Smooth muscle cell (in vitro differentiated cells): Measurements from ENCODE around the gene NDUFB4. TPM values are rescaled to one million over a fixed set of nuclear protein-coding genes. Genes with fewer than 3 reads are reported as not detected.
"Not testable (repeated sequence)": the region's sequence is repeated elsewhere in the genome, so short reads cannot be mapped to it uniquely, and the experiment has no call there.

Experiments used
- DNase-seq: peaks from one replicate; lab custom pipeline; 2025; ENCODE audit not compliant: unreplicated experiment; lab: John Stamatoyannopoulos, UW
- H2AFZ ChIP-seq: fragments of 200-600 bp; sonication (generic); 2 replicates; pipeline ENCODE4 v1.6.0; 2016; ENCODE audit warnings: antibody characterized with exemption, low read depth, mild to moderate bottlenecking
- H3F3A ChIP-seq: fragments of 200-600 bp; sonication (generic); 2 replicates; pipeline ENCODE4 v1.6.0; 2017; ENCODE audit warnings: antibody characterized with exemption, low read depth
- H3K27ac ChIP-seq: fragments of 200-600 bp; sonication (generic); 2 replicates; pipeline ENCODE4 v1.5.1; 2016; ENCODE audit warnings: low read depth, mild to moderate bottlenecking
- H3K27me3 ChIP-seq: fragments of 200-600 bp; sonication (generic); 2 replicates; pipeline ENCODE4 v1.6.1; 2016; ENCODE audit warnings: low read depth, mild to moderate bottlenecking
- H3K36me3 ChIP-seq: fragments of 200-600 bp; sonication (generic); 2 replicates; pipeline ENCODE4 v1.5.1; 2016; ENCODE audit warnings: low read depth
- H3K4me1 ChIP-seq: fragments of 200-600 bp; sonication (generic); 2 replicates; pipeline ENCODE4 v1.5.1; 2016; ENCODE audit warnings: low read depth
- H3K4me2 ChIP-seq: fragments of 200-600 bp; sonication (generic); 2 replicates; pipeline ENCODE4 v1.6.0; 2016; ENCODE audit warnings: mild to moderate bottlenecking
- H3K4me3 ChIP-seq: fragments of 200-600 bp; sonication (generic); 2 replicates; pipeline ENCODE4 v1.5.1; 2016; ENCODE audit warnings: mild to moderate bottlenecking
- H3K79me2 ChIP-seq: fragments of 200-600 bp; sonication (generic); 2 replicates; pipeline ENCODE4 v1.6.0; 2016; ENCODE audit warnings: low read depth, mild to moderate bottlenecking
- H3K9ac ChIP-seq: fragments of 200-600 bp; sonication (generic); 2 replicates; pipeline ENCODE4 v1.6.0; 2016; ENCODE audit warnings: low read depth
- H3K9me3 ChIP-seq: fragments of 200-600 bp; sonication (generic); replicated peaks from 2 replicates; pipeline ENCODE4 v1.5.1; 2016; ENCODE audit warnings: low read depth
- H4K20me1 ChIP-seq: fragments of 200-600 bp; sonication (generic); 2 replicates; pipeline ENCODE4 v1.6.0; 2016; ENCODE audit warnings: low read depth
- WGBS: methylation state at CpG from one replicate; pipeline ENCODE4 v1.1.7; 2016; ENCODE audit warnings: low lambda C conversion rate; 5-methylcytosine and 5-hydroxymethylcytosine counted together
- polyA plus RNA-seq: library from polyadenylated mRNA; unstranded; fragments of >200 nt; fragmentation: Nextera tagmentation; extraction: Ambion mirVana; gene quantifications from 2 replicates; pipeline ENCODE4 v1.2.1, GENCODE V29; 2016
- total RNA-seq: library from RNA; depleted of rRNA; stranded (reverse); fragments of >200 nt; gene quantifications from 2 replicates; pipeline ENCODE4 v1.2.3, GENCODE V29; 2014
- TF ChIP-seq, protein P1 (sequence below): fragments of 200-600 bp; sonication (generic); IDR thresholded peaks from 2 replicates; pipeline ENCODE4 v1.5.1; 2017; ENCODE audit warnings: borderline replicate concordance, mild to moderate bottlenecking, antibody characterized with exemption; ENCODE audit not compliant: insufficient read depth, poor library complexity, severe bottlenecking

The NDUFB4 gene
- total and polyA plus RNA-seq, 2 experiments from 2014 or later: 270 to 493 TPM

DNA sequence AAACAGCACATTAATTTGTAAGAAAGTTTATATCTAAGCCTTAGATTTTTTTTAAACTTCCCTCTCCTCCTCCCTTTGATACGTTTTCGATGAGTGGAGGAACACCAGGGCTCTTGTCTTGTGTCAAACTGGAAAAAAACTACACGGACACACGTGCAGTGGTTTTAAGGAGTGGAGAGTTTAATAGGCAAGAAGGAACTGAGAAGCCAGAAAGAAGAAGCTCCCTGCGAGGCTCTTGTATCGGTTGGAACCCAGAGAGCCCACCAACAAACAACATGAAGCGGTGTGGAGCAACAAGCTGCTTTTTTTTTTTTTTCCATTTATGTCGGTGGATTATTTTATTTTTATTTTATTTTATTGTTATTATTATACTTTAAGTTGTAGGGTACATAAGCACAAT lies 18.6 kb downstream of the NDUFB4 start:
- H2AFZ ChIP-seq: no peak overlapping the region
- TF ChIP-seq, protein P1, sequence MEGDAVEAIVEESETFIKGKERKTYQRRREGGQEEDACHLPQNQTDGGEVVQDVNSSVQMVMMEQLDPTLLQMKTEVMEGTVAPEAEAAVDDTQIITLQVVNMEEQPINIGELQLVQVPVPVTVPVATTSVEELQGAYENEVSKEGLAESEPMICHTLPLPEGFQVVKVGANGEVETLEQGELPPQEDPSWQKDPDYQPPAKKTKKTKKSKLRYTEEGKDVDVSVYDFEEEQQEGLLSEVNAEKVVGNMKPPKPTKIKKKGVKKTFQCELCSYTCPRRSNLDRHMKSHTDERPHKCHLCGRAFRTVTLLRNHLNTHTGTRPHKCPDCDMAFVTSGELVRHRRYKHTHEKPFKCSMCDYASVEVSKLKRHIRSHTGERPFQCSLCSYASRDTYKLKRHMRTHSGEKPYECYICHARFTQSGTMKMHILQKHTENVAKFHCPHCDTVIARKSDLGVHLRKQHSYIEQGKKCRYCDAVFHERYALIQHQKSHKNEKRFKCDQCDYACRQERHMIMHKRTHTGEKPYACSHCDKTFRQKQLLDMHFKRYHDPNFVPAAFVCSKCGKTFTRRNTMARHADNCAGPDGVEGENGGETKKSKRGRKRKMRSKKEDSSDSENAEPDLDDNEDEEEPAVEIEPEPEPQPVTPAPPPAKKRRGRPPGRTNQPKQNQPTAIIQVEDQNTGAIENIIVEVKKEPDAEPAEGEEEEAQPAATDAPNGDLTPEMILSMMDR: no peak
- no peak for DNase-seq
- H3K9ac ChIP-seq: no peak overlapping the region
- H3K9me3 ChIP-seq: no peaks in the 10 kb centered on the region
- no peak overlapping the region for H3K4me2 ChIP-seq
- H3K27ac ChIP-seq: no peak overlapping the region
- H3F3A ChIP-seq: no peaks in the 10 kb centered on the region
- H4K20me1 ChIP-seq: no peaks in the 10 kb centered on the region
- H3K27me3 ChIP-seq: no peaks in the 10 kb centered on the region
- H3K79me2 ChIP-seq: no peaks in the 10 kb centered on the region
- no peak overlapping the region for H3K4me3 ChIP-seq
- H3K4me1 ChIP-seq: no peaks in the 10 kb centered on the region
- H3K36me3 ChIP-seq: no peaks in the 10 kb centered on the region
- WGBS: 96% methylated on average over 8 of the region's 8 CpGs

DNA sequence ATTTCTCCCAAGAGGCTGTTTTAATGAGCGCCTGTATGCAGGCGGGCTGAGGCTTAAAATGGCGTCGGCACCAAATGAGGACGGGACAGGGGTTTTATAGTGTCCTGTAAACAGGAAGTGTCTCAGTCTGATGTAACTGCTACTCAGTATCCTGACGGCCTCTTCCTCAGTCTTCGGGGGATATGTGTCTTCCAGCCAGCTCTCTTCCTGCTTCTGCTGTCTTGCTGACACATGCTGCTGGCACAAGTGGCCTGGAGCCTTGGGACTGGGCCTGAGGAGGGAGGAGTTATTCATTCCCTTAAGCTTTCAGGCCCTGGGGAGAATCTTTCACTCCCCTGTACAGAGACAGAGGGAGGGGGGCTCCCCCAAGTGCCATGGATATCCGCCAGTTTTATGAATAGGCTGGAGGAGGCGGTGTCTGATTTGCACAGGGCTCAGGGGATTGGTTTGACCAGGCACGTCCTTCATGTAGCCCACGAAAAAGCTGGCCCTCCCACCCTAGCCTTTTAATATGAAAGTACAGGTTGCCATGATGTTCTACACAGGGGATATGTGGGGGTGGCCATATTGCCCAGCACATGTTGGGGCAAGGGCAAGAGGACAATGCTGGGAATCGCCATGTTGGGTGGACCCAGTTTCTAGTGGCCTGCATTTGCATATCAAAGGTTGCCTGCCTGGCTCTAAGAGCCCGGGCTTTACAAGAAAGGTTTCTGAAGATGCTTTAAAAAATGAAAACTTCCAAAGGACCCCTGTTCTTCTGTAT lies 19.9 kb downstream of the NDUFB4 start:
- Histone ChIP-seq H3F3A (no peaks in the 10 kb centered on the region), H3K27ac (peak overlapping the region; percentile 67), H3K36me3 (no peaks in the 10 kb centered on the region), H2AFZ (peak overlapping the region; percentile 63), H4K20me1 (no peaks in the 10 kb centered on the region), H3K9me3 (no peaks in the 10 kb centered on the region), H3K27me3 (no peaks in the 10 kb centered on the region), H3K4me2 (no peak overlapping the region), H3K79me2 (no peaks in the 10 kb centered on the region), H3K4me1 (no peaks in the 10 kb centered on the region), H3K9ac (peak overlapping the region; percentile 1), H3K4me3 (no peak overlapping the region)
- DNase-seq: no peak
- TF ChIP-seq, protein P1: no peak
- WGBS: 44% methylated on average over 13 of the region's 13 CpGs

DNA sequence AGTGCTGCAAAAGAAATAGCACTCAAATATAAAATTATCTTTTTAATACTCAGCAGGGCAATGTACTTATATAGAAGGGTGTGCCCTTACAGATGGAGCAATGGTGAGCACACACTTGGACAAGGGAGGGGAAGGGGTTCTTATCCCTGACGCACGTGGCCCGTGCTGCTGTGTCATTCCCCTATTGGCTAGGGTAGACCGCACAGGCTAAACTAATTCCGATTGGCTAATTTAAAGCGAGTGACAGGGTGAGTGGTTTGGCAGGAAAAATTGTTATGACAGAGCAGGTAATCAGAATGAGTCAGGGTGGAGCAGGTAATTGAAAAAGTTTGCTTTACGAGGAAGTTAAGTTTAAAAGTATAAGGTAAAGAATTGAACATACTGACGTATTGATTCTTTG lies 20.6 kb downstream of the NDUFB4 start:
- H3K4me1 ChIP-seq, H3K27me3 ChIP-seq, H2AFZ ChIP-seq, H3K79me2 ChIP-seq, H3K9ac ChIP-seq, DNase-seq, H3F3A ChIP-seq, H3K36me3 ChIP-seq, H3K4me3 ChIP-seq, H4K20me1 ChIP-seq, H3K4me2 ChIP-seq, H3K9me3 ChIP-seq: not testable (repeated sequence)
- H3K27ac ChIP-seq: peak overlapping the region; percentile 67
- 88% methylated on average over 8 of the region's 8 CpGs for WGBS

DNA sequence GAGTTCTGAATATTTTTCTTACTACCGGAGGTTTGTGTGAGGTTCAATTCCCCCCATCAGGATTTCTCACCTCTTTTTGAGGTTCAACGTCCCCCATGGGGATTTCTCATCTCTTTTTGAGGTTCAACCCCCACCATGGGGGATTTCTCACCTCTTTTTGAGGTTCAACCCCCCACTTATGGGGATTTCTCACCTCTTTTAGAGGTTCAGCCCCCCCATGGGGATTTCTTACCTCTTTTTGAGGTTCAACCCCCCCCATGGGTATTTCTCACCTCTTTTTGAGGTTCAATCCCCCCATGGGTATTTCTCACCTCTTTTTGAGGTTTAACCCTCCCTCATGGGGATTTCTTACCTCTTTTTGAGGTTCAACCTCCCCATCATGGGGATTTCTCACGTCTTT lies 26.3 kb downstream of the NDUFB4 start:
- Histone ChIP-seq H3K4me3 (no peak overlapping the region), H3K9me3 (no peaks in the 10 kb centered on the region), H3K27me3 (no peaks in the 10 kb centered on the region), H2AFZ (no peak overlapping the region), H3K4me2 (no peak overlapping the region), H3K9ac (no peak overlapping the region), H3K4me1 (no peaks in the 10 kb centered on the region), H3K79me2 (no peaks in the 10 kb centered on the region), H3K27ac (peak overlapping the region; percentile 77), H3F3A (no peaks in the 10 kb centered on the region), H3K36me3 (no peaks in the 10 kb centered on the region), H4K20me1 (no peaks in the 10 kb centered on the region)
- TF ChIP-seq, protein P1: no peak
- 82% methylated on average over 3 of the region's 3 CpGs for WGBS
- no peak for DNase-seq
